NOMO-1 treated with DMSO at 0.1 percent for 48 hours (cell line): ENCODE measurements around the gene LDB1.

Experiments used
- DNase-seq: peaks from one replicate; lab custom pipeline; 2025; ENCODE audit not compliant: unreplicated experiment; lab: John Stamatoyannopoulos, UW

Gene LDB1

GRCh38 chr10:102065561-102066398 lies 54.4 kb downstream of the LDB1 start:
- DNase-seq: no peak

GRCh38 chr10:102064868-102065560 lies 55.2 kb downstream of the LDB1 start, which contains the start of gene HPS6:
HPS6 (plus strand) TSS chr10:102065349; CDS start chr10:102065475, 126 bp downstream.
- DNase-seq: peak; percentile 93

- no peak for DNase-seq
Observed at GRCh38 chr10:102064503-102064867, 55.7 kb downstream of the LDB1 start.

GRCh38 chr10:102059987-102060386 lies 60.2 kb downstream of the LDB1 start:
- DNase-seq: no peak
